Measurements from ENCODE around the gene NCKAP1.
"Not testable (repeated sequence)": the region's sequence is repeated elsewhere in the genome, so short reads cannot be mapped to it uniquely, and the experiment has no call there.

Gene NCKAP1

GRCh38 chr2:182876653-182877052, 161.6 kb downstream of the NCKAP1 start:
- not testable (repeated sequence) for DNase-seq (ENCODE audit: low read depth in 3 of 3)

- DNase-seq (ENCODE audit: low read depth in 3 of 3), result no peak
These were observed 168.0 kb downstream of the NCKAP1 start for GRCh38 chr2:182870227-182870626.

GRCh38 chr2:182868054-182868796, 170.0 kb downstream of the NCKAP1 start:
- DNase-seq (ENCODE audit: low read depth in 3 of 3), result no peak

- no peak for DNase-seq (ENCODE audit: low read depth in 3 of 3)
These were observed 170.7 kb downstream of the NCKAP1 start for GRCh38 chr2:182867426-182868053.

GRCh38 chr2:182866461-182867406, 171.5 kb downstream of the NCKAP1 start, which contains the start of gene FRZB:
Gene FRZB (minus strand): TSS chr2:182866637. CDS start chr2:182866552, 85 bp downstream.
- DNase-seq (ENCODE audit: low read depth in 3 of 3), result no peak

GRCh38 chr2:182866095-182866460, 172.2 kb downstream of the NCKAP1 start:
- DNase-seq (ENCODE audit: low read depth in 3 of 3), result no peak

GRCh38 chr2:182864949-182865570, 173.2 kb downstream of the NCKAP1 start:
- no peak for DNase-seq (ENCODE audit: low read depth in 3 of 3)

- DNase-seq (ENCODE audit: low read depth in 3 of 3), result no peak
These were observed 174.6 kb downstream of the NCKAP1 start for GRCh38 chr2:182863642-182864041.

GRCh38 chr2:182862091-182862490, 176.2 kb downstream of the NCKAP1 start:
- no peak for DNase-seq (ENCODE audit: low read depth in 3 of 3)

GRCh38 chr2:182860858-182861257, 177.4 kb downstream of the NCKAP1 start:
- no peak for DNase-seq (ENCODE audit: low read depth in 3 of 3)
